Prostate gland (tissue), 2 donors: Measurements from ENCODE around the gene SH2D2A.

ENCODE experiments used
- CTCF ChIP-seq, 4 experiments: fragments of 200-600 bp in 2 of 4; fragments of 450-650 bp in 2 of 4; sonication (generic) in 2 of 4; IDR thresholded peaks; 1 replicate in 3 of 4; 2 replicates in 1 of 4; pipeline ENCODE4 v1.5.1; 2016 to 2019; ENCODE audit warnings: antibody characterized with exemption in 4 of 4, mild to moderate bottlenecking in 2 of 4, moderate library complexity in 2 of 4
- POLR2A ChIP-seq: fragments of 450-650 bp; IDR thresholded peaks from one replicate; pipeline ENCODE4 v1.6.1; 2016; ENCODE audit warnings: antibody characterized with exemption, mild to moderate bottlenecking
- POLR2AphosphoS5 ChIP-seq: sonication (generic); formaldehyde crosslinking; IDR thresholded peaks from one replicate; pipeline ENCODE4 v1.6.1; 2017; ENCODE audit warnings: antibody characterized with exemption

- TF ChIP-seq CTCF (IDR thresholded peaks at IDR 0.05) (no peak), POLR2A (no peak), POLR2AphosphoS5 (no peak)
These were observed 28.0 kb upstream of the SH2D2A start for GRCh38 chr1:156844638-156845037.
